K562 (cell line): Measurements from ENCODE around the gene IDH3G. TPM values are rescaled to one million over a fixed set of nuclear protein-coding genes. Genes with fewer than 3 reads are reported as not detected.
A peak's percentile ranks its signal among the peaks of the same experiment; 100 is the strongest.

ENCODE experiments used
- ATAC-seq: fragments of 200-7000 bp; cut with Tn5 transposase; 3 replicates; pipeline ENCODE4 v1.9.1; 2020; ENCODE audit warnings: moderate library complexity
- BruUV-seq: library from RNA; stranded (reverse); fragments of 400-500 nt; replicated peaks from 2 replicates; lab custom pipeline; 2021; lab: Mats Ljungman, UMichigan
- CTCF ChIA-PET: fragments of 300-600 bp; formaldehyde crosslinking; extraction: SDS; loops from one replicate; lab custom pipeline; 2021; ENCODE audit warnings: low intra/inter-chr PET ratio; lab: Yijun Ruan, JAX
- POLR2A ChIA-PET: fragments of 300-600, 350-650 bp; sonication (Branson Sonifier 250); formaldehyde crosslinking; extraction: SDS; loops from one replicate; lab custom pipeline; 2021; ENCODE audit warnings: antibody characterized with exemption, inconsistent platforms; lab: Yijun Ruan, JAX
- DNase-seq, 4 experiments: peaks; one replicate each; pipeline versions ENCODE4 v3.0.0 to v3.0.0-alpha.2; 2011 to 2018; ENCODE audit warnings: low spot score in 3 of 4, mixed read lengths in 3 of 4; ENCODE audit errors: extremely low read depth in 1 of 4
- FAIRE-seq: peaks from 2 replicates; lab custom pipeline; 2011; peaks lifted over from hg19 to GRCh38; lab: Jason Lieb, UNC
- H2AFZ ChIP-seq: 2 replicates; pipeline ENCODE4 v1.6.0; 2011; ENCODE audit warnings: low read depth, low read length, control low read depth, inconsistent platforms
- H3K27ac ChIP-seq: fragments of 200-600 bp; 3 replicates; pipeline ENCODE4 v1.8.0; 2011; ENCODE audit warnings: low read depth, mild to moderate bottlenecking, control low read depth, inconsistent platforms, low read length, moderate library complexity, mixed read lengths; ENCODE audit errors: extremely low read depth
- H3K27me3 ChIP-seq, 2 experiments: fragments of 300-600 bp in 1 of 2; 2 replicates in 1 of 2; 3 replicates in 1 of 2; pipeline versions ENCODE4 v1.6.0 to v1.8.0; 2011; ENCODE audit warnings: inconsistent platforms in 2 of 2, low read length in 2 of 2, mild to moderate bottlenecking in 1 of 2, mixed read lengths in 1 of 2, moderate library complexity in 1 of 2; ENCODE audit not compliant: control insufficient read depth in 2 of 2, insufficient read depth in 2 of 2
- H3K36me3 ChIP-seq: fragments of 300-600 bp; 3 replicates; pipeline ENCODE4 v1.8.0; 2011; ENCODE audit warnings: mild to moderate bottlenecking, low read length, inconsistent platforms; ENCODE audit not compliant: control insufficient read depth, insufficient read depth
- H3K4me1 ChIP-seq, 2 experiments: fragments of 200-600 bp in 1 of 2; replicated peaks in 1 of 2; 2 replicates in 1 of 2; 3 replicates in 1 of 2; pipeline versions ENCODE4 v1.5.1 to v1.8.0; 2011; ENCODE audit warnings: inconsistent platforms in 2 of 2, low read length in 2 of 2, mild to moderate bottlenecking in 1 of 2, mixed read lengths in 1 of 2, moderate library complexity in 1 of 2; ENCODE audit not compliant: control insufficient read depth in 2 of 2, insufficient read depth in 2 of 2
- H3K4me2 ChIP-seq: 2 replicates; pipeline ENCODE4 v1.6.1; 2011; ENCODE audit warnings: low read length, control low read depth, inconsistent platforms, mixed read lengths; ENCODE audit not compliant: insufficient read depth
- H3K4me3 ChIP-seq: fragments of 200-600 bp; sonication (generic), shearing (Covaris generic); 2 replicates; pipeline ENCODE4 v1.5.1; 2016; ENCODE audit warnings: control low read depth, inconsistent platforms
- H3K79me2 ChIP-seq: fragments of 200-600 bp; 3 replicates; pipeline ENCODE4 v1.8.0; 2011; ENCODE audit warnings: low read length, inconsistent platforms; ENCODE audit not compliant: control insufficient read depth, insufficient read depth
- H3K9ac ChIP-seq, 2 experiments: 2 replicates each; pipeline versions ENCODE4 v1.6.0 to v1.6.1; 2011; ENCODE audit warnings: low read depth in 2 of 2, low read length in 2 of 2, control low read depth in 1 of 2, inconsistent platforms in 1 of 2, mild to moderate bottlenecking in 1 of 2, mixed read lengths in 1 of 2; ENCODE audit not compliant: insufficient read depth in 1 of 2
- H3K9me1 ChIP-seq: one replicate; pipeline ENCODE4 v1.6.0; 2011; ENCODE audit warnings: inconsistent platforms, mild to moderate bottlenecking, low read length, moderate library complexity; ENCODE audit not compliant: control insufficient read depth, insufficient read depth
- H3K9me3 ChIP-seq: replicated peaks from 2 replicates; pipeline ENCODE4 v1.5.1; 2011; ENCODE audit warnings: low read depth, low read length, inconsistent platforms; ENCODE audit not compliant: control insufficient read depth, insufficient read depth
- H4K20me1 ChIP-seq: replicated peaks from 2 replicates; pipeline ENCODE4 v1.6.1; 2011; ENCODE audit warnings: low read length, inconsistent platforms, mixed read lengths; ENCODE audit not compliant: control insufficient read depth, insufficient read depth
- ESRRA ChIP-seq: fragments of 450-650 bp; IDR thresholded peaks from 2 replicates; pipeline ENCODE4 v1.6.1; 2014; ENCODE audit warnings: low read depth, mild to moderate bottlenecking, moderate library complexity, borderline replicate concordance
- MYNN ChIP-seq, 2 experiments: sonication (generic); formaldehyde crosslinking in 1 of 2; IDR thresholded peaks; 2 replicates each; pipeline versions ENCODE4 v1.5.0 to v1.6.1; 2016 to 2020; ENCODE audit warnings: antibody characterized with exemption in 1 of 2, missing genetic modification reagents in 1 of 2
- PATZ1 ChIP-seq: fragments of 250-450 bp; sonication (Bioruptor Pico); IDR thresholded peaks from 2 replicates; pipeline ENCODE4 v1.5.0; 2020; ENCODE audit warnings: mild to moderate bottlenecking, borderline replicate concordance
- POLR2AphosphoS2 ChIP-seq: IDR thresholded peaks from 2 replicates; pipeline ENCODE4 v1.6.1; 2012; ENCODE audit warnings: low read length, improper control_type of control experiment
- POLR2G ChIP-seq: fragments of 200-400 bp; formaldehyde crosslinking; IDR thresholded peaks from 2 replicates; pipeline ENCODE4 v1.6.1; 2017; ENCODE audit warnings: low read depth, mild to moderate bottlenecking, antibody characterized with exemption, low read length, moderate library complexity
- SMARCA4 ChIP-seq: fragments of 450-650 bp; IDR thresholded peaks from 2 replicates; pipeline ENCODE4 v1.6.1; 2016
- WGBS: fragments of 100-300 bp; shearing (Covaris generic); methylation state at CpG from one replicate; pipeline ENCODE4 v1.1.6; 2016; ENCODE audit warnings: low coverage, mixed read lengths; ENCODE audit not compliant: insufficient coverage; ENCODE audit errors: missing lambda C conversion rate; 5-methylcytosine and 5-hydroxymethylcytosine counted together
- in situ Hi-C: fragments of 300-500 bp; cut with MboI; formaldehyde crosslinking; loops from 4 replicates; pipeline ENCODE4 v1.15.0; 2018; ENCODE audit warnings: inconsistent platforms, mixed read lengths
- intact Hi-C: fragments of 100-400 bp; cut with micrococcal nuclease; formaldehyde crosslinking; loops from 2 replicates; pipeline ENCODE4 v1.14.2; 2022
- polyA plus RNA-seq, 8 experiments: library from polyadenylated mRNA; depleted of rRNA in 4 of 8; stranded (reverse) in 5 of 8; unstranded in 3 of 8; fragments of >200 nt; fragmentation: Nextera tagmentation in 2 of 8; fragmentation: Illumina TruSeq in 1 of 8; extraction: Ambion mirVana in 2 of 8; extraction: Trizol in 1 of 8; gene quantifications; 2 replicates each; pipeline versions ENCODE4 v1.2.1 to v1.2.3, GENCODE V29; 2011 to 2014; ENCODE audit warnings: inconsistent platforms in 1 of 8, missing spikeins in 1 of 8
- total RNA-seq, 7 experiments: library from RNA; depleted of rRNA in 6 of 7; stranded (reverse); fragments of >200 nt in 6 of 7; fragmentation: Illumina TruSeq in 2 of 7; extraction: Trizol in 2 of 7; gene quantifications; 2 replicates each; pipeline versions ENCODE4 v1.2.1 to v1.2.3, GENCODE V29; 2011 to 2021; ENCODE audit warnings: low replicate concordance in 1 of 7
- TF ChIP-seq, protein P1 (sequence below): fragments of 450-650 bp; IDR thresholded peaks from 2 replicates; pipeline ENCODE4 v1.6.1; 2014; ENCODE audit warnings: low read depth, mild to moderate bottlenecking, moderate library complexity, borderline replicate concordance

IDH3G gene
- total and polyA plus RNA-seq, 9 of the 15 experiments (the other 6 are each of a cell fraction or from before 2014, with no cell fraction given), result 24.3 to 72.5 (median 37.9) TPM

DNA sequence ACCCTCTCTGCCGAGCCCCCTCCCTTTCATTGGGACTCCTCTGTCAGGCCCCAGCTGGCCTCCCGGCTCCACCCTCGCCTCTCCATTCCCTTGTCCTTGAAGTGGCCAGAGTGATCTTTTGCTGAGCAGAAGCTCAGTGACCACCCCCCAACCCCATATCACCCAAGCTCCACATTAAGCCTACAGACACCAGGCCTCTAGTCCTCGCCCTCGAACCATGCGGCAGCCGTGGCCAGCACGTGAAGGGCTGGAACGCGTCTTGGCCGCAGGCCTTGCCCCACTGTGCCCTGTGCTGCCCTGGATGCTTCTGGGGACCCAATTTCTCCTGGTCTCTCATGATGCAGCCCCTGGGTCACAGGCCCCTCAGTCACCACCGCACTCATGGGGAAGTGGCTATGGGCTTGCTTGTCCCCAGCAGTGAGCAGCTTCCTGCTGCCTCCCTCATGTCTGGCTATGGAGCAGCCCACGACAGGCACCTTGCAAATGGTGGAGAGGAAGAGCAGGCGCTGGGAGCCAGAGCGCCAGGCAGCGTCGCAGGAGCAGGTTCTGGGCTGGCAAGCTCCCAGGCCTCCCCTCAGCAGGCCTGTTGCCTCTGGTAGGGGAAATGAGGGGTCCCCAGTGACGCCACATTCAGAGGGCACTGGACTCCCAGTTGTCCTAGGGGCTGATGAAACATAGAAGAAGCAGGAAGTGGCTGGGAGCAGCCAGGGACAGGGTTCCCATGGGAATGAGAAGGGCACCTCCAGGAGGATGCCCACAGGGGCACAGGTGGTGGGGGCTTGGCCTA is 14.1 kb downstream of the IDH3G start:
- intact Hi-C loops, result no loop called here
- Histone ChIP-seq H4K20me1 (no peaks in the 10 kb centered on the region), H3K9ac (peak overlapping the region in 1 of 2 experiments; percentile 65; a peak in 2 of 4 replicates), H2AFZ (no peak overlapping the region), H3K4me1 (peaks cover 8 to 88% of the 10 kb centered on the region in 2 experiments; a peak in 4 of 5 replicates), H3K27ac (no peak overlapping the region), H3K27me3 (no peaks in the 10 kb centered on the region), H3K79me2 (no peaks in the 10 kb centered on the region), H3K9me3 (no peaks in the 10 kb centered on the region), H3K4me2 (no peak overlapping the region), H3K9me1 (peaks cover 6% of the 10 kb centered on the region), H3K4me3 (no peak overlapping the region), H3K36me3 (peaks cover 8% of the 10 kb centered on the region; the same call in 1 of the 3 replicates)
- ChIA-PET POLR2A (no interaction called here), CTCF (no interaction called here)
- peak; percentile 37; the same call in 1 of the 2 replicates for TF ChIP-seq POLR2G
- TF ChIP-seq PATZ1, result no peak
- TF ChIP-seq ESRRA, result no peak
- TF ChIP-seq, protein P1, sequence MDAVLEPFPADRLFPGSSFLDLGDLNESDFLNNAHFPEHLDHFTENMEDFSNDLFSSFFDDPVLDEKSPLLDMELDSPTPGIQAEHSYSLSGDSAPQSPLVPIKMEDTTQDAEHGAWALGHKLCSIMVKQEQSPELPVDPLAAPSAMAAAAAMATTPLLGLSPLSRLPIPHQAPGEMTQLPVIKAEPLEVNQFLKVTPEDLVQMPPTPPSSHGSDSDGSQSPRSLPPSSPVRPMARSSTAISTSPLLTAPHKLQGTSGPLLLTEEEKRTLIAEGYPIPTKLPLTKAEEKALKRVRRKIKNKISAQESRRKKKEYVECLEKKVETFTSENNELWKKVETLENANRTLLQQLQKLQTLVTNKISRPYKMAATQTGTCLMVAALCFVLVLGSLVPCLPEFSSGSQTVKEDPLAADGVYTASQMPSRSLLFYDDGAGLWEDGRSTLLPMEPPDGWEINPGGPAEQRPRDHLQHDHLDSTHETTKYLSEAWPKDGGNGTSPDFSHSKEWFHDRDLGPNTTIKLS, result no peak
- TF ChIP-seq POLR2AphosphoS2, result 0 out of 2 replicates have a peak, but pooled peaks have one; percentile 79
- TF ChIP-seq SMARCA4, result no peak
- TF ChIP-seq MYNN (IDR thresholded peaks at IDR 0.05), result peak; percentile 9; the same call in 1 of the 2 replicates
- no peak for TF ChIP-seq MYNN (CRISPR knock-in tag; IDR thresholded peaks at IDR 0.05)
- in situ Hi-C loops, result no loop called here
- WGBS, result 78% methylated on average over 4 of the region's 18 CpGs
- ATAC-seq, result no peak
- BruUV-seq, result no TSS peak
- FAIRE-seq, result no peak
- DNase-seq, result no peak
